GM12878 (cell line): ENCODE results near the gene SLC35E1. TPM values are rescaled to one million over a fixed set of nuclear protein-coding genes. Genes with fewer than 3 reads are reported as not detected.

Experiments used
- ATAC-seq: fragments of 200-7000 bp; cut with Tn5 transposase; 3 replicates; pipeline ENCODE4 v1.9.1; 2020; ENCODE audit warnings: mild to moderate bottlenecking, moderate library complexity
- BruUV-seq: library from RNA; stranded (reverse); fragments of 400-500 nt; replicated peaks from 2 replicates; lab custom pipeline; 2021; lab: Mats Ljungman, UMichigan
- CTCF ChIA-PET: fragments of 300-600 bp; sonication (Branson Sonifier 250); formaldehyde crosslinking; extraction: SDS; loops from one replicate; lab custom pipeline; 2021; ENCODE audit warnings: inconsistent platforms; lab: Yijun Ruan, JAX
- POLR2A ChIA-PET: fragments of 350-600 bp; formaldehyde crosslinking; extraction: SDS; loops from one replicate; lab custom pipeline; 2021; ENCODE audit warnings: inconsistent platforms; lab: Charles Lee
- RAD21 ChIA-PET: fragments of 300-600 bp; sonication (Branson Sonifier 250); formaldehyde crosslinking; loops from one replicate; lab custom pipeline; 2023; ENCODE audit warnings: antibody characterized with exemption; ENCODE audit not compliant: unreplicated experiment; lab: Charles Lee
- SMC1A ChIA-PET: fragments of 300-600 bp; sonication (Branson Sonifier 250); formaldehyde crosslinking; loops from one replicate; lab custom pipeline; 2023; ENCODE audit not compliant: unreplicated experiment, uncharacterized antibody; lab: Charles Lee
- DNase-seq: peaks from one replicate; pipeline ENCODE4 v3.0.0-alpha.2; 2011; ENCODE audit warnings: low read depth, low spot score
- FAIRE-seq: peaks from 3 replicates; lab custom pipeline; 2011; peaks lifted over from hg19 to GRCh38; lab: Jason Lieb, UNC
- H2AFZ ChIP-seq: 2 replicates; pipeline ENCODE4 v1.6.0; 2011; ENCODE audit warnings: low read depth, low read length, control low read depth; ENCODE audit not compliant: control insufficient read depth
- H3K27ac ChIP-seq: 2 replicates; pipeline ENCODE4 v1.5.1; 2011; ENCODE audit warnings: control low read depth; ENCODE audit not compliant: control insufficient read depth, insufficient read depth
- H3K27me3 ChIP-seq, 2 experiments: replicated peaks in 1 of 2; 2 replicates each; pipeline versions ENCODE4 v1.6.0 to v1.6.1; 2011; ENCODE audit warnings: low read length in 1 of 2; ENCODE audit not compliant: control insufficient read depth in 2 of 2, insufficient read depth in 2 of 2
- H3K36me3 ChIP-seq, 2 experiments: 2 replicates each; pipeline ENCODE4 v1.5.1; 2011; ENCODE audit warnings: low read length in 1 of 2; ENCODE audit not compliant: control insufficient read depth in 2 of 2, insufficient read depth in 2 of 2
- H3K4me1 ChIP-seq: 2 replicates; pipeline ENCODE4 v1.6.1; 2011; ENCODE audit warnings: mild to moderate bottlenecking, low read length, moderate library complexity, mixed read lengths; ENCODE audit not compliant: control insufficient read depth, insufficient read depth
- H3K4me2 ChIP-seq: 2 replicates; pipeline ENCODE4 v1.6.0; 2011; ENCODE audit warnings: control low read depth; ENCODE audit not compliant: control insufficient read depth, insufficient read depth
- H3K4me3 ChIP-seq: fragments of 200-600 bp; sonication (generic); 2 replicates; pipeline ENCODE4 v1.5.1; 2016
- H3K79me2 ChIP-seq: 2 replicates; pipeline ENCODE4 v1.6.0; 2011; ENCODE audit warnings: low read length; ENCODE audit not compliant: control insufficient read depth, insufficient read depth
- H3K9ac ChIP-seq: 2 replicates; pipeline ENCODE4 v1.8.0; 2011; ENCODE audit warnings: low read length, control low read depth, mixed read lengths; ENCODE audit not compliant: control insufficient read depth, insufficient read depth
- H3K9me3 ChIP-seq: replicated peaks from 3 replicates; pipeline ENCODE4 v1.5.1; 2011; ENCODE audit warnings: mild to moderate bottlenecking, low read length; ENCODE audit not compliant: control insufficient read depth, insufficient read depth
- H4K20me1 ChIP-seq: 2 replicates; pipeline ENCODE4 v1.6.0; 2011; ENCODE audit not compliant: control insufficient read depth, insufficient read depth
- CBX5 ChIP-seq: sonication (generic); IDR thresholded peaks from 2 replicates; pipeline ENCODE4 v1.6.1; 2016; ENCODE audit warnings: low read depth, moderate library complexity, mild to moderate bottlenecking, inconsistent platforms
- CHD1 ChIP-seq: IDR thresholded peaks from 2 replicates; pipeline ENCODE4 v1.6.1; 2012; ENCODE audit warnings: low read depth, low read length, improper control_type of control experiment
- CHD4 ChIP-seq: fragments of 200-600 bp; sonication (generic); IDR thresholded peaks from 2 replicates; pipeline ENCODE4 v1.6.1; 2016; ENCODE audit warnings: mild to moderate bottlenecking
- CREB1 ChIP-seq: IDR thresholded peaks from 2 replicates; pipeline ENCODE4 v1.6.1; 2012; ENCODE audit warnings: low read depth, mild to moderate bottlenecking, inconsistent platforms
- EP300 ChIP-seq, 2 experiments: fragments of 150-350 bp in 1 of 2; IDR thresholded peaks; 2 replicates each; pipeline ENCODE4 v1.6.1; 2011 to 2012; ENCODE audit warnings: low read depth in 2 of 2, low read length in 2 of 2, borderline replicate concordance in 1 of 2, improper control_type of control experiment in 1 of 2, inconsistent platforms in 1 of 2; ENCODE audit not compliant: control insufficient read depth in 1 of 2
- FOS ChIP-seq: IDR thresholded peaks from 3 replicates; pipeline ENCODE4 v1.6.1; 2011; ENCODE audit warnings: borderline replicate concordance; ENCODE audit not compliant: insufficient read length; ENCODE audit errors: extremely low read depth
- HDAC6 ChIP-seq: fragments of 200-600 bp; sonication (generic); IDR thresholded peaks from one replicate; pipeline ENCODE4 v1.8.0; 2017; ENCODE audit warnings: antibody characterized with exemption; ENCODE audit not compliant: unreplicated experiment
- JUND ChIP-seq: IDR thresholded peaks from 2 replicates; pipeline ENCODE4 v1.6.1; 2012; ENCODE audit warnings: low read depth, mild to moderate bottlenecking, low read length, improper control_type of control experiment, moderate library complexity
- NFYA ChIP-seq: IDR thresholded peaks from 2 replicates; pipeline ENCODE4 v1.6.1; 2011; ENCODE audit warnings: low read depth, mild to moderate bottlenecking, low read length, improper control_type of control experiment, borderline replicate concordance
- POLR2A ChIP-seq: IDR thresholded peaks from 2 replicates; pipeline ENCODE4 v1.6.1; 2011; ENCODE audit warnings: low read depth, mild to moderate bottlenecking, low read length
- RAD21 ChIP-seq: IDR thresholded peaks from 2 replicates; pipeline ENCODE4 v1.6.1; 2011; ENCODE audit warnings: mild to moderate bottlenecking, low read depth, low read length, moderate library complexity; ENCODE audit not compliant: insufficient read depth
- RFX5 ChIP-seq: IDR thresholded peaks from 2 replicates; pipeline ENCODE4 v1.6.1; 2011; ENCODE audit warnings: low read depth, low read length, improper control_type of control experiment
- RUNX3 ChIP-seq: IDR thresholded peaks from 2 replicates; pipeline ENCODE4 v1.6.1; 2012; ENCODE audit warnings: low read length, inconsistent platforms
- ZNF622 ChIP-seq: fragments of 450-650 bp; IDR thresholded peaks from 2 replicates; pipeline ENCODE4 v1.6.1; 2017; ENCODE audit warnings: mild to moderate bottlenecking, inconsistent platforms
- WGBS: methylation state at CpG from one replicate; pipeline ENCODE4 v1.1.6; 2016; ENCODE audit warnings: low lambda C conversion rate; ENCODE audit not compliant: insufficient replicate concordance, insufficient coverage; ENCODE audit errors: missing lambda C conversion rate; 5-methylcytosine and 5-hydroxymethylcytosine counted together
- in situ Hi-C: fragments of 300-500 bp; cut with MboI; formaldehyde crosslinking; loops from 9 replicates; pipeline ENCODE4 v1.14.3; 2018; ENCODE audit warnings: mixed read lengths
- intact Hi-C: fragments of 100-400 bp; cut with micrococcal nuclease; formaldehyde crosslinking; loops from one replicate; pipeline ENCODE4 v1.14.2; 2022; ENCODE audit not compliant: unreplicated experiment
- polyA plus RNA-seq, 11 experiments: library from polyadenylated mRNA; depleted of rRNA in 4 of 11; unstranded in 6 of 11; stranded (reverse) in 5 of 11; fragments of >200 nt; fragmentation: Nextera tagmentation in 4 of 11; fragmentation: Illumina TruSeq in 1 of 11; extraction: Ambion mirVana in 4 of 11; extraction: Trizol in 1 of 11; gene quantifications; 1 replicate in 1 of 11; 2 replicates in 10 of 11; pipeline versions ENCODE4 v1.2.1 to v1.2.3, GENCODE V29; 2011 to 2016; ENCODE audit warnings: inconsistent platforms in 2 of 11, missing spikeins in 2 of 11, low read depth in 1 of 11
- total RNA-seq, 4 experiments: library from RNA; depleted of rRNA in 3 of 4; stranded (reverse); fragments of >200 nt in 3 of 4; fragmentation: Illumina TruSeq in 1 of 4; extraction: Trizol in 1 of 4; gene quantifications; 2 replicates each; pipeline versions ENCODE4 v1.2.1 to v1.2.3, GENCODE V29; 2013 to 2021
- TF ChIP-seq, protein P1 (sequence below): fragments of 450-650 bp; IDR thresholded peaks from 2 replicates; pipeline ENCODE4 v1.6.1; 2017; ENCODE audit warnings: mild to moderate bottlenecking, moderate library complexity
- TF ChIP-seq, protein P2 (sequence below): fragments of 450-650 bp; conservative IDR thresholded peaks from 2 replicates; pipeline ENCODE4 v1.6.1; 2017; ENCODE audit warnings: mild to moderate bottlenecking, moderate library complexity

The SLC35E1 gene
- total and polyA plus RNA-seq, 10 of the 15 experiments (the other 5 are each of a cell fraction or from before 2014, with no cell fraction given) = 11.3 to 37.7 (median 22.1) TPM

DNA sequence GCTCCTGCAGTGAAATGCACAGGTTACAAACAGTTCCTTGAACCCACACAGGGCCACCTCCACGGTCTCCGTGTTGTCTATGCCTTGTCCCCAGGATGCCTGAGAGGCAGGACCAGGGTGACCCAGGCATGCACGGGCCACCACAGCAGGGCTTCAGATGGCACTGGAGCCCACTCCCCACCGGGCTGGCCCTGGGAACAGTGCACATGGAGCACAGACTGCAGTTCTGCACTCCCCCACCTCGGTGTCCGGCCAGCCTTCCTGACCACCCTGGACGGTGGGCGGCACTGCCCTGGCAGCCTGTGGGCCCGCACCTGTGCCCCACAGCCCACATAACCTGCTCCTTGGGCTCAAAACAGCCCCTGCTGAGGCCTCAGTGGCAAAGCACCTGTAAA lies 14.3 kb upstream of the SLC35E1 start (continued):
- TF ChIP-seq CBX5 = no peak
- TF ChIP-seq NFYA = no peak
- no peak for TF ChIP-seq CREB1
- peak; percentile 45; the same call in 1 of the 2 replicates for TF ChIP-seq POLR2A
- no peak for TF ChIP-seq ZNF622

DNA sequence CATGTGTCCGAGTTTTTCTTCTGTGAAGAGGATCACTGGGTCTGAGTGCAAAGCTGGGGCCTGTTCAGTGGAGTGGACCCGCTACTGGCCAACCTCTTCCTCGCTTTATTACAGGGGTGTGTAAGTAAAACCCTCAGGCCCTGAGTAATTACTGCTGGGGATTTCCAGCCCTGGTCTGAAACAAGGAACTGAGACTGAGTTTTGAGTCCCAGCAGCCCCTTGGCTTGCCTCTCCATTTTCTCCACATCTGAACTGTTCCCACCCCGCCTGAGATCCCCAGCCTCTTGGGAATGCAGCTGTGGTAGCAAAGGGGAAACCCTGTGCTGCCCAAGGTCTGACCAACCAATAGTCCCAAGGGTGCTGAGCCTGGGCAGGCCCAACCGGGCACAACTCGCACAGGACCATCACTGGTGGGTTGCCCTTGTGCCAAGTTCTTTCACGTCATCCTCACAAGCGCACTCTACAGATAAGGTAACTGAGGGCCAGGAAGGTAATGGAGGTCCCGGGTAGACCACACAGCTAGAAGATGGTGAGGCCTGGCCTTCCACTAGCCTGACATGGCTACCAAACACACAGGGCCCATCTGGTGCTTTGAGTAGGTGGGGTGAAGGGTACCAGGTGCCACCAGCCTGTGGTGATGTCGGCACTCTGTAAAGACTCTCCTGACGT lies 13.7 kb upstream of the SLC35E1 start:
- FAIRE-seq (peak; percentile 87), DNase-seq (peak; percentile 98), ATAC-seq (peak; percentile 52)
- H3K4me3 ChIP-seq = peak overlapping the region; percentile 79
- no peak overlapping the region for H2AFZ ChIP-seq
- peaks cover 6 to 8% of the 10 kb centered on the region in 2 experiments; a peak in 2 of 4 replicates for H3K36me3 ChIP-seq
- H4K20me1 ChIP-seq = no peaks in the 10 kb centered on the region
- RAD21 ChIA-PET = interaction anchor here (1.0 to 11.3 kb wide), 6 partner anchors 7 to 42 kb away, joined by 4 to 169 read pairs (median 24); partner anchors contain the start of genes CHERP, MED26 and SLC35E1
- CTCF ChIA-PET = interaction anchor here (9.8 kb wide), 1 partner anchor 40 kb away, joined by 83 read pairs; the partner anchor contains the start of gene MED26
- H3K4me1 ChIP-seq = peaks cover 61% of the 10 kb centered on the region
- H3K9ac ChIP-seq = peak overlapping the region; percentile 99
- SMC1A ChIA-PET = interaction anchor here (1.3 to 10.9 kb wide), 11 partner anchors 8 to 141 kb away, joined by 4 to 164 read pairs (median 9); partner anchors contain the start of genes MED26, SLC35E1, SMIM7 and TMEM38A
- BruUV-seq = no TSS peak
- peak overlapping the region; percentile 99 for H3K27ac ChIP-seq
- peak overlapping the region; percentile 100 for H3K4me2 ChIP-seq
- WGBS = 4% methylated on average over 11 of the region's 11 CpGs
- no peaks in the 10 kb centered on the region for H3K27me3 ChIP-seq
- POLR2A ChIA-PET = interaction anchor here (1.4 to 13.1 kb wide), 9 partner anchors 7 to 74 kb away, joined by 4 to 220 read pairs (median 24); partner anchors contain the start of genes CHERP, MED26, SLC35E1 and SMIM7
- intact Hi-C loops = loop anchor here (2.0 to 5.0 kb wide), 5 partner anchors 43 to 509 kb away; partner anchors contain the start of genes HSH2D, MED26, SMIM7 and TMEM38A
- in situ Hi-C loops = loop anchor here (5.0 to 25.0 kb wide), 2 partner anchors 41 to 1999 kb away; partner anchors contain the start of genes CLEC17A and MED26
- H3K9me3 ChIP-seq = no peaks in the 10 kb centered on the region
- peaks cover 96% of the 10 kb centered on the region for H3K79me2 ChIP-seq
- TF ChIP-seq CHD1 = no peak
- no peak for TF ChIP-seq RUNX3
- TF ChIP-seq, protein P1, sequence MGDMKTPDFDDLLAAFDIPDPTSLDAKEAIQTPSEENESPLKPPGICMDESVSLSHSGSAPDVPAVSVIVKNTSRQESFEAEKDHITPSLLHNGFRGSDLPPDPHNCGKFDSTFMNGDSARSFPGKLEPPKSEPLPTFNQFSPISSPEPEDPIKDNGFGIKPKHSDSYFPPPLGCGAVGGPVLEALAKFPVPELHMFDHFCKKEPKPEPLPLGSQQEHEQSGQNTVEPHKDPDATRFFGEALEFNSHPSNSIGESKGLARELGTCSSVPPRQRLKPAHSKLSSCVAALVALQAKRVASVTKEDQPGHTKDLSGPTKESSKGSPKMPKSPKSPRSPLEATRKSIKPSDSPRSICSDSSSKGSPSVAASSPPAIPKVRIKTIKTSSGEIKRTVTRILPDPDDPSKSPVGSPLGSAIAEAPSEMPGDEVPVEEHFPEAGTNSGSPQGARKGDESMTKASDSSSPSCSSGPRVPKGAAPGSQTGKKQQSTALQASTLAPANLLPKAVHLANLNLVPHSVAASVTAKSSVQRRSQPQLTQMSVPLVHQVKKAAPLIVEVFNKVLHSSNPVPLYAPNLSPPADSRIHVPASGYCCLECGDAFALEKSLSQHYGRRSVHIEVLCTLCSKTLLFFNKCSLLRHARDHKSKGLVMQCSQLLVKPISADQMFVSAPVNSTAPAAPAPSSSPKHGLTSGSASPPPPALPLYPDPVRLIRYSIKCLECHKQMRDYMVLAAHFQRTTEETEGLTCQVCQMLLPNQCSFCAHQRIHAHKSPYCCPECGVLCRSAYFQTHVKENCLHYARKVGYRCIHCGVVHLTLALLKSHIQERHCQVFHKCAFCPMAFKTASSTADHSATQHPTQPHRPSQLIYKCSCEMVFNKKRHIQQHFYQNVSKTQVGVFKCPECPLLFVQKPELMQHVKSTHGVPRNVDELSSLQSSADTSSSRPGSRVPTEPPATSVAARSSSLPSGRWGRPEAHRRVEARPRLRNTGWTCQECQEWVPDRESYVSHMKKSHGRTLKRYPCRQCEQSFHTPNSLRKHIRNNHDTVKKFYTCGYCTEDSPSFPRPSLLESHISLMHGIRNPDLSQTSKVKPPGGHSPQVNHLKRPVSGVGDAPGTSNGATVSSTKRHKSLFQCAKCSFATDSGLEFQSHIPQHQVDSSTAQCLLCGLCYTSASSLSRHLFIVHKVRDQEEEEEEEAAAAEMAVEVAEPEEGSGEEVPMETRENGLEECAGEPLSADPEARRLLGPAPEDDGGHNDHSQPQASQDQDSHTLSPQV = peak; percentile 82
- TF ChIP-seq FOS = no peak
- no peak for TF ChIP-seq CHD4
- no peak for TF ChIP-seq HDAC6
- TF ChIP-seq CBX5 = no peak
- TF ChIP-seq RFX5 = no peak
- no peak for TF ChIP-seq RAD21
- TF ChIP-seq JUND = no peak
- TF ChIP-seq, protein P2, sequence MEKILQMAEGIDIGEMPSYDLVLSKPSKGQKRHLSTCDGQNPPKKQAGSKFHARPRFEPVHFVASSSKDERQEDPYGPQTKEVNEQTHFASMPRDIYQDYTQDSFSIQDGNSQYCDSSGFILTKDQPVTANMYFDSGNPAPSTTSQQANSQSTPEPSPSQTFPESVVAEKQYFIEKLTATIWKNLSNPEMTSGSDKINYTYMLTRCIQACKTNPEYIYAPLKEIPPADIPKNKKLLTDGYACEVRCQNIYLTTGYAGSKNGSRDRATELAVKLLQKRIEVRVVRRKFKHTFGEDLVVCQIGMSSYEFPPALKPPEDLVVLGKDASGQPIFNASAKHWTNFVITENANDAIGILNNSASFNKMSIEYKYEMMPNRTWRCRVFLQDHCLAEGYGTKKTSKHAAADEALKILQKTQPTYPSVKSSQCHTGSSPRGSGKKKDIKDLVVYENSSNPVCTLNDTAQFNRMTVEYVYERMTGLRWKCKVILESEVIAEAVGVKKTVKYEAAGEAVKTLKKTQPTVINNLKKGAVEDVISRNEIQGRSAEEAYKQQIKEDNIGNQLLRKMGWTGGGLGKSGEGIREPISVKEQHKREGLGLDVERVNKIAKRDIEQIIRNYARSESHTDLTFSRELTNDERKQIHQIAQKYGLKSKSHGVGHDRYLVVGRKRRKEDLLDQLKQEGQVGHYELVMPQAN = no peak
- TF ChIP-seq EP300 (IDR thresholded peaks at IDR 0.05; ENCODE audit: borderline replicate concordance in 1 of 2, control insufficient read depth in 1 of 2, low read depth in 2 of 2, low read length in 2 of 2) = peak; percentile 85 to 94
